Retina (tissue), 1 donor: ENCODE results near the gene LYPD6B.
A peak's percentile ranks its signal among the peaks of the same experiment; 100 is the strongest.

ENCODE experiments used
- DNase-seq: peaks from one replicate; pipeline ENCODE4 v3.0.0-alpha.2; 2016

Gene LYPD6B, protein sequence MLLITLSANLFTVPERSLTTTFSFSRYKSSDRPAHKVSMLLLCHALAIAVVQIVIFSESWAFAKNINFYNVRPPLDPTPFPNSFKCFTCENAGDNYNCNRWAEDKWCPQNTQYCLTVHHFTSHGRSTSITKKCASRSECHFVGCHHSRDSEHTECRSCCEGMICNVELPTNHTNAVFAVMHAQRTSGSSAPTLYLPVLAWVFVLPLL

GRCh38 chr2:149038442-149039212, at the start of gene LYPD6B:
Gene LYPD6B, plus strand, starts transcription at chr2:149038699. Its CDS starts 92,250 bp downstream, at chr2:149130949.
- peak; percentile 49 for DNase-seq

GRCh38 chr2:148989882-148990493, 48.5 kb upstream of the LYPD6B start:
- DNase-seq, result peak; percentile 75

DNA sequence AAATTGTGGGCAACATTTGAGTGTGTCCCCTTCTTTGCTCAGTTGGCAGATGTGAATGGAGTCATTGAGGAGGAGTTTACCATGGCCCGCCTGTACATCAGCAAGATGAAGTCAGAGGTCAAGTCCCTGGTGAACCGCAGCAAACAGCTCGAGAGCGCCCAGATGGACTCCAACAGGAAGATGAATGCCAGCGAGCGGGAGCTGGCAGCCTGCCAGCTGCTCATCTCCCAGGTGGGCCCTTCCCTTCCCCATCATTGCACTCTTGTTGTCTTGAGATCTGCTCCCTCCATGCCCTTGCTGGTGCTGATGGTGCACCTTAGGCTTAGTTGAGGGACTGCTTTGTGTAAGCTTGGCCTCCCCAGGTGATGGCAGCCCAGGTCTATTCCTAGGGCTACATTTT, 47.5 kb upstream of the LYPD6B start:
- DNase-seq, result peak; percentile 49

DNA sequence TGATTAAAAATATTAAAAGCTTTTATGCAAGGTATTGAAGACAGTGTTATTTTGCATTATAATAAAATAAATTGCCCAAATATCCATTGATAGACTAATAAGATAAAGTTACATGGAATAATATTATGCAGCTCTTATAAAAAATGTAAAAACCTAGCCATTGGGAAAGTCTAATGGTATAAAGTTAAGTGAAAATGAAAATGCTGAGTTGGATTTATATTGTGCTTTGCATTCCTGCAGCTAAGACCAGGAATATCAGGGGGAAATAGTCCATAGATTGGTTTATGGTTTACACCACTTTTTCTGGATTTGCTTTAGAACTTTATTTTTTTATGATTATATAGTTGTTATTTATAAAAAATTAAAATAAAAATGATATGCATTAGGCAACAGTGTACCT, 46.1 kb upstream of the LYPD6B start:
- no peak for DNase-seq

DNA sequence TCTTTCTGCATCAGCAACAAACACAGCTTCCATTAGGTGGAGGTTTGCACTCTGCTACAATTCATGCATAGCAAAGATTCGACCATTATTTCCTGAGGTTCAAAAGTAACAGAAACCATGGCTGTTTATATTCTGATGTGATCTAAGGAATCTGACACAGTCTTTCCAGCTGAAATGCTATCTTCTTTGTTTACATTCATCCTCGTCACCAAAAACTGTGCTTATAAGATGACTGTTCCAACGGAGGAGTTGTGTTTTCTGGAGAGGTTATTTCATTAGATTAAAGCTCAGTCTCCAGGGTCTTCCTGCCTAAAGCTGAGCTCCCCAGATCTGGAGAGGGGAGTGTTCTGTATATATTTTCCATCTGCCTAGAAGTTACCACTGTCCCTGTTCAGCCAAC, 45.1 kb upstream of the LYPD6B start:
- no peak for DNase-seq

DNA sequence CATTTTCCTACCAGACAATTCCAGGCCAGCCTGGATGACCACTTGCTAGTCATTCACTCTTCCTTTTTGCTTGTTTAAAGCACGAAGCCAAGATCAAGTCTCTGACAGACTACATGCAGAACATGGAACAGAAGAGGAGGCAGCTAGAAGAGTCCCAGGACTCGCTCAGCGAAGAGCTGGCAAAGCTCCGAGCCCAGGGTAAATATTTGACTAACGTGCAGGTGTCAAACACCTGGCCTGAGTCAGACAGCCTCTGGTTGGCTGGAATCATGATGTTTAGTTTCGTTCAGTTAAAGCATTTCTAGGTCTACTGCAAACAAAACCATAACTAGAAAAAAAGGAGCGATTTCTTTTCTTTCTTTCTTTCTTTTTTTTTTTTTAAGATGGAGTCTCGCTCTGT, 44.2 kb upstream of the LYPD6B start:
- DNase-seq, result no peak

DNA sequence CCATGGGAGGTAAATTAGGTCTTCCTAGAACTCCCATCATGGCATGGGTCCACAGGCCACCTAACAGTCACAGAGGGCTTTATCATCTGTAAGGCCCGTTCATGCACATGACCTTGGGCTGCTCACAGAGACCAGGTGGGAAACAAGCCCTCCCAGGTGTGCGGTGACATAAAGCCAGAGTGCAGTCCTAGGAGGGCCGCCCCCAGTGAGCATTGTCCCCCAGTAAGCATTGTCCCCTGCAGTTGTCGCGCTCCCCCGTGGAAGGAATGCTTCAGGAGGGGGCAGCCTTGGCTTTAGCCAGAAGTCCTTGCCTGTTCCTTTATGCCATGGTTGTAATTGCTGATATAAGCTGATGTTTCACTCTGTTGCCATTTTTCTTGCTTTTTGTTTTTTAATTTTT, 41.7 kb upstream of the LYPD6B start:
- DNase-seq, result no peak

DNA sequence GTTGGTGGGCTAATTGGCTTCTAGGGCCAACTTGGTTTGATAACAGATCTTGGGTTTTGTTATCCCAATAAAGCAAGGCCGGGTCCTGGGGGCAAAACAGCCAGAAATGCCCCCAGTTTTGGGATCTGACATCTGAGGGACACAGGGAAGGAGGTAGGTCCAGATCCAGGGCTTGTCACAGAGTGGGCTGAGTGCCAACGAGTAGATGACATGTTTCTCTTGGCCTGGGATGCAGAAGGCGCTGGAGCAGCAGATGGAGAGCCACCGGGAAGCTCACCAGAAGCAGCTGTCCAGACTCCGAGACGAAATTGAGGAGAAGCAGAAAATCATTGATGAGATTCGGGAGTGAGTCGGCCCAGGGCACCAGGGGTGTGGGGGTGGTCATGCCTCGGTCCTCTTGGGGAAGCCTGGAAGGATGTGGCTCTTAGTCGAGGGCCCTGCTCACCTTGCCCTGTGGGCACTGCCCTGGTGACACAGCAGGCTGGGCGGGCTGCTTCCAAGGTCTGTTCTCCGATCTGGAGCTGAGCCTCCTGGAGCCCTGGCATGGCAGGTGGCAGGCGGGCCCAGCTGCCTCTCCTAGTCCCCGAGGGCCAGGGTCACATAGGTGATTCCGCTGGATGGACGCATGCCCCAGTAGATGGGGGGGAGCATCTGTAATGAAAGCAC, 40.2 kb upstream of the LYPD6B start:
- no peak for DNase-seq

DNA sequence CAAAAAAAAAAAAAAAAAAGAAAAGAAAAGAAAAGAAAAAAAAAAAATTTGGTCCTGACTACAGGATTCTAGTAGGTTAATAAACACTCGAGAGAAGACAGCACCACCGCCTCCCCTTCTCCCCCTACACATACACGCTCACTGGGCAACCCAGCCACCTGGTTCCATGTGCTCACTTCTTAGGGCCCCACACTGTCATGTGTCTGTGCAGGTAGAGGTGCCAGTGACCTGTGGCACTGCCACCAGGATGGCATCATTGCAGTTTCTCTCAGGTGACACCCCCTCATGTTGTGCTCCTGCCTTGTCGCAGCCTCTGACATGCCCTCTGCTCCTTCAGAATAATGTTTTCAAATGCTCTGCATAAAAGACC, 39.7 kb upstream of the LYPD6B start:
- no peak for DNase-seq

DNA sequence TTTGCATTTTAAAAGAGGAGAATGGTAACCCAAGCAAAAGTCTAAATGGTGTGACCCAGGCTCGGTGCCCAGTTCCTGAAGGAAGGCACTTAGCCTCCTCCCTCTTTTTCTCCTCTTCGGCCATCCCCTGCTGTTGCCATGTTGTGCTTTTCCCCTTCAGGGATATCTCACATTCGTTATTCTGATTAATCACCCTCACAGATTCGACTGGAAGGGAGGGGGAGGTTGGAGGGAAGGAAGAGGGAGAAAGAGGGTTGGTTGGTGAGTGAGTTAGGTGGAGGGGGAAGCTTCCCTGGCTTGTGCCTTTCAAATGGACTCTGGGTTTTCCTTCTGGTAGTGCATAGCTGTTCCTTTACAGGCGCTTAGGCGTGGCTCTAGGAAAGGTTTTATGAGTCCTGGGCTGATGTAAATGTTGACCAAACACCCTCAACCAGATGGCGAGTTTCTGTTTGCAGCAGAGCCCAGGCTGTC, 39.0 kb upstream of the LYPD6B start:
- DNase-seq, result no peak

DNA sequence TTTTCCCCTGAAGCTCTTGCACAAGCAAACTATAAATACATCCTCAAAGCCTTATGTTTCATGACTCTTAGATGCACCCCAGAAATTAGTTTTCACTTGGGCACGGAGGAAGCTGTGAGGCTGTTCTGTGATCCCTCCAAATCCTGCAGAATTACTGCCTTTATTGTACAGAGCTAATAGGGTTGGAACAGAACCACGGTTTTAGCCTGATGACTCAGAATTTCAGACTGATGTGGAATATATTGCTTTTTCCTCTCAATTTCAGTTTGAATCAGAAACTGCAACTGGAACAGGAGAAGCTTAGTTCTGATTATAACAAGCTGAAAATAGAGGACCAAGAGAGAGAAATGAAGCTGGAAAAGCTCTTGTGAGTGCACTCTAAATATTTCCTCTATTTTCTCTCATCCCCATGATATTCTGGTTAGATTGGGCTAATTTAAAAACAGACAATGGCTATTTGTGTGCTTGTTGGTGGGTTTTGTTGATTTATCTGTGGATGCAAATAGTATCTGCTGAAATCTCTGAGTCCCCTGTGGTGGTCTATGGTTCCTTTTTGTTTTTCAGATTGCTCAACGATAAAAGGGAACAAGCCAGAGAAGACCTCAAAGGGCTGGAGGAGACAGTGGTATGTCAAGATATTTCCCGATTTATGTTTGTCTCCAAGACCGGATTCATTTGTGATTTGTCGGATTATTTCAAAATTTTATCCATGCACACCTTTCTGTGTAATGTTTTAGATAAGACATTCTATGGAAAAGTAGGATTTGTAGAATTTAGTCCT, 38.2 kb upstream of the LYPD6B start:
- no peak for DNase-seq

- DNase-seq, result no peak
These were observed 37.0 kb upstream of the LYPD6B start for GRCh38 chr2:149001496-149001895.

GRCh38 chr2:149002378-149002890, 36.1 kb upstream of the LYPD6B start:
- no peak for DNase-seq

- no peak for DNase-seq
These were observed 35.4 kb upstream of the LYPD6B start for GRCh38 chr2:149002891-149003740.

DNA sequence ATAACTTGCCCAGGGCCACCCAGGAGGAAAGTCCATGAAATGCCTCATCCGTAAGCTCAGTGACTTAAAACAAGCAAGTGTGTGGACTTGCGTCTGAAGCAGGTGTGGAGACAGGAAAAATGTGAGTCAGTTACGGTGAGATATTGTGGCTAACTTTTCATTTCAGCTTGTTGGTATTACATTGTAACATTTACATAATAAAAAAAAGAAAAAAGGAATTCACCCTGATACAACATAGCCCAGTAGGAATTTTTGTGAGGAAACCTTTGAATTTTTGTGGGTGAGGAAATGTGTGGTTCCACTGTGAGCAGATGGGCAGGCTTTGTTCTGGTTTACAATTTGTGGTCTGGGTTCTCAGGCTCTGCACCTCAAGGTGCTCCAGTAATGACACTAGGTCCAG, 33.7 kb upstream of the LYPD6B start:
- no peak for DNase-seq

DNA sequence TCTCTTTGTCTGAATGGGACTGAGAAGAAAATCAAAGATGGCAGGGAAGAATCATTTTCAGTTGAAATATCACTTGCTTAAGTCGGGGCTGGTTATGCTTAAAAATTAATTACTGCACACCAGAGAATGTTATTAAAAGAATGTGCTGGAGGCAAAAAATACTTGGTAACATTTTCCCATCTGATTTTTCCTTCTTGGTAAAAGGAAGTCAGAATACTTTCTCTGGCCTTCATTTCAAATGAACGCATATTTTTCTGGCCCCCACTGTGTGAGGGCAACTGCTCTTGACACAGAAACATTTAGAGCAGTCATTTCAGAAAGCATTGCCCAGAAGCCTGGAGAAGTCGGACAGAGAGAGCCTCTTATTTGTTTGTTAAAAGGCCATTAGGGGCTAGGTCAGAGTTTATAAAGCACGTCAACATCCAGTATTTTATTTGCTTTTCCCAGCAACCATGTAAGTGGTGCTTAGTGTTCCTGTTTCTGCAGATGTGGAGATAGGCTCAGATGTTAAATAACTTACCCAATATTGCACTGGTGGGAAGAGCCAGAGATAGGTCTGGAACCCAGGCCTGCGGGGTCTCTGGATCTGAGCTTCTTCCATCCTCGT, 32.9 kb upstream of the LYPD6B start:
- no peak for DNase-seq

- no peak for DNase-seq
These were observed 31.5 kb upstream of the LYPD6B start for GRCh38 chr2:149006883-149007543.

DNA sequence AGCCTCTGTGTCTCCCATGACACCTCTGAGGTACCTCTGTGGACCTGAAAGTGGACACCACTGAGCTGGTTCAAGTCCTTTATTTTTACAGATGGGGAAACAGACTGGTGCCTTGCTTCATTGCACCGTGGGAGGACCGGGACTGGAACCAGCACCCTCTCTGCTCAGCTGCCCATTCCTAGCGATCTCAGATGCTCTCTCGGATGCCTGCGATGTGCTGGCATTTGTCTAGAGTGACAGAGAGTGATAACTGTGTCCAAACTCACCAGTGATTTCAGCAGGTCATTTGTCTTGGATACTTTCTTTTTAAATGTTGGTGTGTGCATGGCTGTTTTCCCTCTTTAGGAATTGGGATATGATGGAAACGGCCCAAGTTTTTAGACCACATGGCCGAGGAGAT, 30.1 kb upstream of the LYPD6B start:
- DNase-seq, result no peak

DNA sequence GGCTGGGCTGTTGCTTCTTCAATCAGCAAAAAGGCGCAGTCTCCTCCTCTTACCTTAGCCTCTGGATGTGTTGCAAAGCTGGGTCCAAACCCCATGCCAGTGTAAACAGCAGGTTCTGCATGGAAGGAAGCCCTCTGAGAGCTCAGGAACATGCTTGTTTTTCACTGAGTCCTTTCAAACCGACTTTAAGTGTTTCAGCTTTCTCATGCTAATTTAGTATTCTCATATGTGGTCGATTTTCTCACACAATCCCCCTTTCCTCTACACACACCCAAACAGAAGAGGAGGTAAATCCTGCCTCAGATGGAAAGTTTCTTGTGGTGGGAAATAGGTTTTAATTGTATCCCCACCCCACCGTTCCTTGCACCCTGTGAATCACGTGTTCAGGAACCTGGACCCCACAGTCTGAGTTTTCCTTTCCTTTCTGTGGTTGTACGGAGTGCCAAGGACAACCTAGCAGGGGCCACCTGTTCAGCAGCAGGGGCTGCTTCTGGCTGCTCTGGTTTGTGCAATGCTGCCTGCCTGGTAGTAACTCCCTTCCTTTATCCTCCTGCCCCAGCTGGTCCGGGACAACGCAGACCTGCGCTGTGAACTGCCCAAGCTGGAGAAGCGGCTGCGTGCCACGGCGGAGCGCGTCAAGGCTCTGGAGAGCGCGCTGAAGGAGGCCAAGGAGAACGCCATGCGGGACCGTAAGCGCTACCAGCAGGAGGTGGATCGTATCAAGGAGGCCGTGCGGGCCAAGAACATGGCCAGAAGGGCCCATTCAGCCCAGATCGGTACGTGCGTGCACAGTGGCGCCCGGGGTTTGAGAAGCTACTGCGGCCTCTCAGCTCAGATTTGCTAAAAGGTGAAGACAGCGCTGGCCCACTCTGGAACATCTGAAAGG, 28.7 kb upstream of the LYPD6B start:
- DNase-seq, result no peak

GRCh38 chr2:149012545-149012944, 26.0 kb upstream of the LYPD6B start:
- DNase-seq, result no peak
